Neural cell (in vitro differentiated cells): ENCODE measurements around the gene KIAA1586. TPM values are rescaled to one million over a fixed set of nuclear protein-coding genes. Genes with fewer than 3 reads are reported as not detected.
"Not testable (repeated sequence)": the region's sequence is repeated elsewhere in the genome, so short reads cannot be mapped to it uniquely, and the experiment has no call there.

ENCODE experiments used
- H2AFZ ChIP-seq: fragments of 200-600, 300-800 bp; sonication (generic), shearing (Covaris generic); 2 replicates; pipeline ENCODE4 v1.6.0; 2014; ENCODE audit warnings: low read depth, mild to moderate bottlenecking, antibody characterized with exemption, low read length, moderate library complexity
- H3F3A ChIP-seq: fragments of 200-600 bp; shearing (Covaris generic); 2 replicates; pipeline ENCODE4 v1.6.1; 2016; ENCODE audit warnings: mild to moderate bottlenecking, moderate library complexity, mixed read lengths, antibody characterized with exemption, low read length; ENCODE audit not compliant: insufficient read depth, poor library complexity, severe bottlenecking
- H3K27ac ChIP-seq: fragments of 200-600, 300-800 bp; sonication (generic), shearing (Covaris generic); 2 replicates; pipeline ENCODE4 v1.5.1; 2014; ENCODE audit warnings: mild to moderate bottlenecking, low read length, moderate library complexity
- H3K27me3 ChIP-seq: fragments of 300-800, 200-600 bp; sonication (generic), shearing (Covaris generic); 2 replicates; pipeline ENCODE4 v1.6.0; 2014; ENCODE audit warnings: mild to moderate bottlenecking, low read depth, low read length, moderate library complexity; ENCODE audit not compliant: insufficient read depth
- H3K36me3 ChIP-seq: fragments of 300-800, 200-600 bp; sonication (generic), shearing (Covaris generic); 2 replicates; pipeline ENCODE4 v1.5.1; 2014; ENCODE audit warnings: mild to moderate bottlenecking, antibody characterized with exemption, low read length, moderate library complexity; ENCODE audit not compliant: insufficient read depth
- H3K4me2 ChIP-seq: fragments of 300-800, 200-600 bp; sonication (generic), shearing (Covaris generic); 2 replicates; pipeline ENCODE4 v1.6.0; 2014; ENCODE audit warnings: mild to moderate bottlenecking, low read length
- H3K4me3 ChIP-seq: fragments of 300-800, 200-600 bp; sonication (generic), shearing (Covaris generic); 2 replicates; pipeline ENCODE4 v1.5.1; 2014; ENCODE audit warnings: mild to moderate bottlenecking, low read length, moderate library complexity
- H3K79me2 ChIP-seq: fragments of 200-600 bp; shearing (Covaris generic); replicated peaks from 2 replicates; pipeline ENCODE4 v1.6.0; 2014; ENCODE audit warnings: mild to moderate bottlenecking, low read length, moderate library complexity; ENCODE audit not compliant: insufficient read depth
- H3K9ac ChIP-seq: fragments of 300-800, 200-600 bp; sonication (generic), shearing (Covaris generic); 2 replicates; pipeline ENCODE4 v1.6.1; 2016; ENCODE audit warnings: mild to moderate bottlenecking, low read length, mixed read lengths
- H3K9me2 ChIP-seq: fragments of 200-600 bp; shearing (Covaris generic); 2 replicates; pipeline ENCODE4 v1.6.1; 2016; ENCODE audit warnings: mild to moderate bottlenecking, low read length, mixed read lengths; ENCODE audit not compliant: insufficient read depth
- H3K9me3 ChIP-seq: fragments of 200-600, 300-800 bp; sonication (generic), shearing (Covaris generic); 2 replicates; pipeline ENCODE4 v1.6.1; 2016; ENCODE audit warnings: mild to moderate bottlenecking, mixed run types, low read length, moderate library complexity, mixed read lengths
- H4K20me1 ChIP-seq: fragments of 200-600 bp; shearing (Covaris generic); 2 replicates; pipeline ENCODE4 v1.6.1; 2016; ENCODE audit warnings: mild to moderate bottlenecking, mixed run types; ENCODE audit not compliant: insufficient read depth
- EP300 ChIP-seq: fragments of 450-650 bp; conservative IDR thresholded peaks from 2 replicates; pipeline ENCODE4 v1.6.1; 2014; ENCODE audit warnings: antibody characterized with exemption, mild to moderate bottlenecking, moderate library complexity; ENCODE audit not compliant: poor library complexity, severe bottlenecking
- EZH2 ChIP-seq: fragments of 200-600, 300-800 bp; shearing (Covaris generic), sonication (generic); IDR thresholded peaks from 2 replicates; pipeline ENCODE4 v1.6.1; 2014; ENCODE audit warnings: antibody characterized with exemption, low read length, borderline replicate concordance, mild to moderate bottlenecking; ENCODE audit not compliant: insufficient read depth, poor library complexity, severe bottlenecking
- MXI1 ChIP-seq: fragments of 450-650 bp; conservative IDR thresholded peaks from 2 replicates; pipeline ENCODE4 v1.6.1; 2014; ENCODE audit warnings: antibody characterized with exemption, mild to moderate bottlenecking; ENCODE audit not compliant: poor library complexity, severe bottlenecking
- POLR2AphosphoS5 ChIP-seq: IDR thresholded peaks from 2 replicates; pipeline ENCODE4 v1.6.1; 2012
- SMC3 ChIP-seq: fragments of 450-650 bp; conservative IDR thresholded peaks from 2 replicates; pipeline ENCODE4 v1.6.1; 2014; ENCODE audit warnings: antibody characterized with exemption, mild to moderate bottlenecking, moderate library complexity; ENCODE audit not compliant: poor library complexity
- TAF1 ChIP-seq: IDR thresholded peaks from 2 replicates; pipeline ENCODE4 v1.6.1; 2012; ENCODE audit warnings: low read depth
- polyA plus RNA-seq: library from polyadenylated mRNA; depleted of rRNA; stranded (reverse); fragments of >200 nt; gene quantifications from 2 replicates; pipeline ENCODE4 v1.2.3, GENCODE V29; 2014
- TF ChIP-seq, protein P1 (sequence below): fragments of 450-650 bp; IDR thresholded peaks from 2 replicates; pipeline ENCODE4 v1.5.1; 2014; ENCODE audit warnings: antibody characterized with exemption, mild to moderate bottlenecking, moderate library complexity; ENCODE audit not compliant: poor library complexity, severe bottlenecking
- TF ChIP-seq, protein P2 (sequence below): IDR thresholded peaks from 2 replicates; pipeline ENCODE4 v1.6.1; 2012; ENCODE audit warnings: borderline replicate concordance

Gene KIAA1586
- polyA plus RNA-seq, 1 donor from 2014 or later: 34.4 TPM

GRCh38 chr6:57044568-57044967, 1.9 kb upstream of the KIAA1586 start:
- Histone ChIP-seq H3K36me3 (no peaks in the 10 kb centered on the region), H3K27ac (no peak overlapping the region), H3K27me3 (no peaks in the 10 kb centered on the region), H4K20me1 (no peaks in the 10 kb centered on the region), H3K4me2 (no peak overlapping the region), H3K4me3 (no peak overlapping the region), H3K9me3 (no peaks in the 10 kb centered on the region), H3K79me2 (peaks cover 17% of the 10 kb centered on the region), H3K9me2 (no peaks in the 10 kb centered on the region), H2AFZ (no peak overlapping the region), H3F3A (peaks cover 5% of the 10 kb centered on the region), H3K9ac (no peak overlapping the region)
- TF ChIP-seq EZH2 (no peak), MXI1 (no peak), EP300 (no peak), POLR2AphosphoS5 (no peak), TAF1 (no peak), SMC3 (no peak)
- TF ChIP-seq, protein P1, sequence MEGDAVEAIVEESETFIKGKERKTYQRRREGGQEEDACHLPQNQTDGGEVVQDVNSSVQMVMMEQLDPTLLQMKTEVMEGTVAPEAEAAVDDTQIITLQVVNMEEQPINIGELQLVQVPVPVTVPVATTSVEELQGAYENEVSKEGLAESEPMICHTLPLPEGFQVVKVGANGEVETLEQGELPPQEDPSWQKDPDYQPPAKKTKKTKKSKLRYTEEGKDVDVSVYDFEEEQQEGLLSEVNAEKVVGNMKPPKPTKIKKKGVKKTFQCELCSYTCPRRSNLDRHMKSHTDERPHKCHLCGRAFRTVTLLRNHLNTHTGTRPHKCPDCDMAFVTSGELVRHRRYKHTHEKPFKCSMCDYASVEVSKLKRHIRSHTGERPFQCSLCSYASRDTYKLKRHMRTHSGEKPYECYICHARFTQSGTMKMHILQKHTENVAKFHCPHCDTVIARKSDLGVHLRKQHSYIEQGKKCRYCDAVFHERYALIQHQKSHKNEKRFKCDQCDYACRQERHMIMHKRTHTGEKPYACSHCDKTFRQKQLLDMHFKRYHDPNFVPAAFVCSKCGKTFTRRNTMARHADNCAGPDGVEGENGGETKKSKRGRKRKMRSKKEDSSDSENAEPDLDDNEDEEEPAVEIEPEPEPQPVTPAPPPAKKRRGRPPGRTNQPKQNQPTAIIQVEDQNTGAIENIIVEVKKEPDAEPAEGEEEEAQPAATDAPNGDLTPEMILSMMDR: no peak
- TF ChIP-seq, protein P2, sequence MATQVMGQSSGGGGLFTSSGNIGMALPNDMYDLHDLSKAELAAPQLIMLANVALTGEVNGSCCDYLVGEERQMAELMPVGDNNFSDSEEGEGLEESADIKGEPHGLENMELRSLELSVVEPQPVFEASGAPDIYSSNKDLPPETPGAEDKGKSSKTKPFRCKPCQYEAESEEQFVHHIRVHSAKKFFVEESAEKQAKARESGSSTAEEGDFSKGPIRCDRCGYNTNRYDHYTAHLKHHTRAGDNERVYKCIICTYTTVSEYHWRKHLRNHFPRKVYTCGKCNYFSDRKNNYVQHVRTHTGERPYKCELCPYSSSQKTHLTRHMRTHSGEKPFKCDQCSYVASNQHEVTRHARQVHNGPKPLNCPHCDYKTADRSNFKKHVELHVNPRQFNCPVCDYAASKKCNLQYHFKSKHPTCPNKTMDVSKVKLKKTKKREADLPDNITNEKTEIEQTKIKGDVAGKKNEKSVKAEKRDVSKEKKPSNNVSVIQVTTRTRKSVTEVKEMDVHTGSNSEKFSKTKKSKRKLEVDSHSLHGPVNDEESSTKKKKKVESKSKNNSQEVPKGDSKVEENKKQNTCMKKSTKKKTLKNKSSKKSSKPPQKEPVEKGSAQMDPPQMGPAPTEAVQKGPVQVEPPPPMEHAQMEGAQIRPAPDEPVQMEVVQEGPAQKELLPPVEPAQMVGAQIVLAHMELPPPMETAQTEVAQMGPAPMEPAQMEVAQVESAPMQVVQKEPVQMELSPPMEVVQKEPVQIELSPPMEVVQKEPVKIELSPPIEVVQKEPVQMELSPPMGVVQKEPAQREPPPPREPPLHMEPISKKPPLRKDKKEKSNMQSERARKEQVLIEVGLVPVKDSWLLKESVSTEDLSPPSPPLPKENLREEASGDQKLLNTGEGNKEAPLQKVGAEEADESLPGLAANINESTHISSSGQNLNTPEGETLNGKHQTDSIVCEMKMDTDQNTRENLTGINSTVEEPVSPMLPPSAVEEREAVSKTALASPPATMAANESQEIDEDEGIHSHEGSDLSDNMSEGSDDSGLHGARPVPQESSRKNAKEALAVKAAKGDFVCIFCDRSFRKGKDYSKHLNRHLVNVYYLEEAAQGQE: no peak

DNA sequence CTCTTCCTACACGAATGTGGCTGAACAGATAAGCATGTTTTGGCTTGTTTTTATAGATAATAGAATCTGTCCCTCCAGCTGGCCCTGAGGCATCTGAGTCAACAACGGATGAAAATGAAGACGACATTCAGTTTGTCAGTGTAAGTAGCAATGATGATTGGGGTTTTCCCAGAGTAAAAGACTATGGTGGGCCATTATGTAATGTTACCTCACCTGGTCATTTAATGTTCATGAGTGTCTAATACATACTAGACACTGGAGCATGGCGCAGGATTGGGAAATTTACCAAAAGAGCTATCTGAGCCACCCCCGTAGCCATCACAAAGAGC, 728 bp downstream of the KIAA1586 start:
- H3K27me3 ChIP-seq, H3K27ac ChIP-seq, H3K9me3 ChIP-seq, H3K9me2 ChIP-seq, H3K36me3 ChIP-seq, H4K20me1 ChIP-seq, H3K4me2 ChIP-seq, H3K4me3 ChIP-seq, H3F3A ChIP-seq, H3K9ac ChIP-seq, H2AFZ ChIP-seq: not testable (repeated sequence)
- peaks cover 25% of the 10 kb centered on the region for H3K79me2 ChIP-seq

DNA sequence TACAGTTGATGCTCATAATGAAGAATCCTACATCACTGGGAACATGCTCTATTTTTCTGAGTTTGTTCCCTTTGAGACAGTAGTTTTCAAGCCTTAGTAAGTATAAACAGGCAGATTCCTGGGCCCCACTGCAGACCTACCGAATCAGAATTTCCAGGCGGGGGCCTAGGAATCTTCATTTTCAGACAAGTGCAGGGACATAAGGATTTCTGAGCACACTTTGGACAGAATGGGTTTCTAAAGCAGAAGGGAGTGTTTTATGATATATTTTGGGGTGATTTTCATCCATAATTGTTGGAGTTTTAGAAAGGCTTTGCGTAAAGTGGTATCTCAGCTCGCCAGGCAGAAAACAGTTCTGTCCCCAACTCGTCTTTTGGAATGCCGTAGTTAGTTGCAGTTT, 1.4 kb downstream of the KIAA1586 start:
- not testable (repeated sequence) for H3F3A ChIP-seq, H3K9me2 ChIP-seq, H3K9me3 ChIP-seq, H3K9ac ChIP-seq, H4K20me1 ChIP-seq, H3K36me3 ChIP-seq, H3K27me3 ChIP-seq, H2AFZ ChIP-seq, H3K27ac ChIP-seq
- Histone ChIP-seq H3K4me3 (peak overlapping the region; percentile 59), H3K79me2 (peaks cover 28% of the 10 kb centered on the region), H3K4me2 (peak overlapping the region; percentile 65)
